Thyroid gland (tissue), 4 donors: ENCODE measurements around the gene TXNDC11. TPM values are rescaled to one million over a fixed set of nuclear protein-coding genes. Genes with fewer than 3 reads are reported as not detected.

Source experiments
- DNase-seq, 2 donors: peaks; one replicate each; pipeline ENCODE4 v3.0.0-alpha.2; 2019
- H3K27ac ChIP-seq, 3 donors: fragments of 200-600 bp; sonication (generic); 1 replicate in 2 of 3; 2 replicates in 1 of 3; pipeline ENCODE4 v1.5.1; 2016 to 2019; ENCODE audit warnings: mild to moderate bottlenecking in 1 of 3, moderate library complexity in 1 of 3
- H3K27me3 ChIP-seq: fragments of 200-600 bp; sonication (generic); one replicate; pipeline ENCODE4 v1.5.1; 2019
- H3K36me3 ChIP-seq, 2 donors: fragments of 200-600 bp; sonication (generic); one replicate each; pipeline ENCODE4 v1.5.1; 2016 to 2019
- H3K4me1 ChIP-seq, 2 donors: fragments of 200-600 bp; sonication (generic); one replicate each; pipeline ENCODE4 v1.5.1; 2017 to 2019
- H3K4me3 ChIP-seq, 3 donors: fragments of 200-600 bp; sonication (generic); replicated peaks in 1 of 3; 1 replicate in 2 of 3; 2 replicates in 1 of 3; pipeline ENCODE4 v1.5.1; 2016; ENCODE audit warnings: mild to moderate bottlenecking in 1 of 3
- H3K9me3 ChIP-seq: fragments of 200-600 bp; sonication (generic); one replicate; pipeline ENCODE4 v1.5.1; 2017
- POLR2A ChIP-seq, 2 donors: fragments of 450-650 bp; IDR thresholded peaks; one replicate each; pipeline ENCODE4 v1.6.1; 2017; ENCODE audit warnings: antibody characterized with exemption in 2 of 2, mild to moderate bottlenecking in 2 of 2, moderate library complexity in 1 of 2
- WGBS, 2 donors: methylation state at CpG; one replicate each; pipeline ENCODE4 v1.1.5; 2017; 5-methylcytosine and 5-hydroxymethylcytosine counted together
- intact Hi-C: fragments of 100-400 bp; cut with DNase I; formaldehyde crosslinking; loops from one replicate; pipeline ENCODE4 v1.15.1; 2023
- total RNA-seq, 4 donors: library from RNA; depleted of rRNA; stranded (reverse); fragments of >200 nt; gene quantifications; one replicate each; pipeline ENCODE4 v1.2.3, GENCODE V29; 2016
- TF ChIP-seq, protein P1 (sequence below), 6 experiments: fragments of 200-600 bp in 3 of 6; fragments of 450-650 bp in 3 of 6; sonication (generic) in 3 of 6; IDR thresholded peaks; one replicate each; pipeline ENCODE4 v1.5.1; 2016 to 2019; ENCODE audit warnings: antibody characterized with exemption in 6 of 6, mild to moderate bottlenecking in 2 of 6, inconsistent platforms in 1 of 6, moderate library complexity in 1 of 6

TXNDC11 gene
- total RNA-seq, 4 donors from 2014 or later: 77.3 to 135 (median 115) TPM

DNA sequence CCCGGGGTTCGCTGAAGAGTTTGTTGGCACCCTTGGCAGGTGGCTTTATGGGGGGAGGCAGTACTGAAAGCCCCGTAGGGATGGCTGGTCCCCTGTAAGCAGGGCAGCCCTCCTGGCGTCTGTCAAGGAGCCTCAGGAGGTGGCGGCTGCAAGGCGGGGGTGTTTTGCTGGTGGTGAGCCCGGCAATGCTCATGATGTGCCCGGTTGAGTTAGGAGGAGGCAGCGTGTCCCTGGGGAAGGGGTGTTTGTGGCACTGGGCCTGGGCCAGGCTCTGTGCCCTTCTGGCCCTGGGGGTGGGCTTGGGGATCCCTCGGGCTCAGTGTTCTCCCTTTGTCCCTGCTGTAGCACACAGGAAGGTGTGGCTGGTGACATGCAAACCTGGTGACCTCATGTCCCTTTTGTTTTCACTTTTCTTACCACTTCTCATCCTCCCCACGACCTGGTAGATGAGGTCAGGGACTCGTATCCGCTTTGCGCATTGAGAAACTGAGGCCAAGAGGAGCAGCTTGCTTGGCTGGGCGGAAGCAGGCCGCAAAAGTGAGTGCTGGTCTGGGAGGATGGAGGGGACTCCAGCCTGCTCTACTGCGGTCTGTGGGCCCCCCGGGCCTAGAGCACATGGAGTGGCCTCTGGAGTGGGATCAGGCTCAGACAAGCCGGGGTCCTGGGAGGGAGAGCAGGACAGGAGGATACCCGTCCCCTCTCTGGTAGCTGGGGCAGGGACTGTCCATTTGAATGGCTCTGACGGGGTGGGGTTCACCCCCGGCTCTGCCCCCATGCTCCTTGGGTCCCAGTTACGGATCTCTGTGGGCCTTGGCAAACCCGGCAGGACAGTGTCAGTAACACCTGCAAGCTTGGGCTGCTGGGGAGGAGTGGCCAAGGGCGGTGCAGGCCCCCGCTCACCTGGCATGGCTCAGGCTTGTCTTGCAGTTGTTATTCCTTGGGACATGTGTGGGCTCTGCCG, 72.2 kb downstream of the TXNDC11 start:
- WGBS, 2 donors: 66 to 70% methylated on average over 13 to 24 of the region's 27 CpGs
- H3K9me3 ChIP-seq: no peaks in the 10 kb centered on the region
- no peaks in the 10 kb centered on the region for H3K27me3 ChIP-seq
- TF ChIP-seq, protein P1, sequence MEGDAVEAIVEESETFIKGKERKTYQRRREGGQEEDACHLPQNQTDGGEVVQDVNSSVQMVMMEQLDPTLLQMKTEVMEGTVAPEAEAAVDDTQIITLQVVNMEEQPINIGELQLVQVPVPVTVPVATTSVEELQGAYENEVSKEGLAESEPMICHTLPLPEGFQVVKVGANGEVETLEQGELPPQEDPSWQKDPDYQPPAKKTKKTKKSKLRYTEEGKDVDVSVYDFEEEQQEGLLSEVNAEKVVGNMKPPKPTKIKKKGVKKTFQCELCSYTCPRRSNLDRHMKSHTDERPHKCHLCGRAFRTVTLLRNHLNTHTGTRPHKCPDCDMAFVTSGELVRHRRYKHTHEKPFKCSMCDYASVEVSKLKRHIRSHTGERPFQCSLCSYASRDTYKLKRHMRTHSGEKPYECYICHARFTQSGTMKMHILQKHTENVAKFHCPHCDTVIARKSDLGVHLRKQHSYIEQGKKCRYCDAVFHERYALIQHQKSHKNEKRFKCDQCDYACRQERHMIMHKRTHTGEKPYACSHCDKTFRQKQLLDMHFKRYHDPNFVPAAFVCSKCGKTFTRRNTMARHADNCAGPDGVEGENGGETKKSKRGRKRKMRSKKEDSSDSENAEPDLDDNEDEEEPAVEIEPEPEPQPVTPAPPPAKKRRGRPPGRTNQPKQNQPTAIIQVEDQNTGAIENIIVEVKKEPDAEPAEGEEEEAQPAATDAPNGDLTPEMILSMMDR (IDR thresholded peaks at IDR 0.05): no peak
- no peak for TF ChIP-seq POLR2A (IDR thresholded peaks at IDR 0.05)
- H3K4me1 ChIP-seq: peaks cover 25 to 38% of the 10 kb centered on the region in 2 donors
- peak overlapping the region in 1 of 3 donors; percentile 92 for H3K4me3 ChIP-seq
- H3K27ac ChIP-seq: peak overlapping the region; percentile 33 to 66 (median 63)
- H3K36me3 ChIP-seq: no peaks in the 10 kb centered on the region
- DNase-seq: peak; percentile 47 to 50
- intact Hi-C loops: no loop called here

DNA sequence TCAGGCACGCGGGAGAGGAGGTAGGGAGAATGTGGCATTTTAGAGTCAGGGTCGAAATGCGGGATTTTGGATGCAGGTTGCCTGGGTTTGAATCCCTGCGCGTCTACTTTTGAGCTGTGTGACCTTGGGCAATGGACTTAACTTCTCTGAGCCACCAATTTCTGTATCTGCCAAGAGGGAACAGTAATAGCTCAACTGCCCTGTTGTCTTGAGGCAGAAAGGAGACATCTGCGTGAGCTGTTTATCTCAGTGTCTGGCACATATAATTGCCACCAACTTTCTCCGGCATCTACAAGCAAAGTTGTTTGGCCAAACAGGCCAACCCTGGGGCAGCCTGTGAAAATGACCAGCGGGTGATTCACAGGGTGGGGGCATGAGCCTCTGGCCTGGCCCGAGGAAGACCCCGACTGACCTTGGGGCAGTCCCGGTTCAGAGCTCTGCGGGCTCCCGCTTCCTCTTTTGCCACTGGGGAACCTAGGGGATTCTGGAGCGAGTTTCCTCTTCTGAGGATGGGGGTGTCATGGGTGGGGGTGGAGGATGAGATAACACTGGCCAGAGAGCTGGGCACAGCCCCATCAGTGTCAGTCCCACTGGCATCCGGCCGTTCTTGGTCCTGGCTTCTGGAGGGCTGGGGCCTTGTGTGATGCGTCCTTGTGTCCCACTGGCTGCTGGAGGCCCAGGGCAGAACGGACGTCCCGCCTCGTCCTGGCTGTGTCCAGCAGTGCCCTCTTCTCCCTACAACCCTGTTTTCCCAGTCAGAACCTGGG, 73.1 kb downstream of the TXNDC11 start:
- TF ChIP-seq, protein P1 (IDR thresholded peaks at IDR 0.05): no peak
- no peak for TF ChIP-seq POLR2A (IDR thresholded peaks at IDR 0.05)
- 30 to 63% methylated on average over 15 to 21 of the region's 22 CpGs for WGBS, 2 donors
- peak overlapping the region in 2 of 3 donors; percentile 50 to 92 for H3K4me3 ChIP-seq
- intact Hi-C loops: no loop called here
- peak overlapping the region; percentile 33 to 66 (median 63) for H3K27ac ChIP-seq
- no peaks in the 10 kb centered on the region for H3K36me3 ChIP-seq
- H3K9me3 ChIP-seq: no peaks in the 10 kb centered on the region
- H3K27me3 ChIP-seq: no peaks in the 10 kb centered on the region
- peak; percentile 39 to 47 for DNase-seq
- peaks cover 25 to 38% of the 10 kb centered on the region in 2 donors for H3K4me1 ChIP-seq

DNA sequence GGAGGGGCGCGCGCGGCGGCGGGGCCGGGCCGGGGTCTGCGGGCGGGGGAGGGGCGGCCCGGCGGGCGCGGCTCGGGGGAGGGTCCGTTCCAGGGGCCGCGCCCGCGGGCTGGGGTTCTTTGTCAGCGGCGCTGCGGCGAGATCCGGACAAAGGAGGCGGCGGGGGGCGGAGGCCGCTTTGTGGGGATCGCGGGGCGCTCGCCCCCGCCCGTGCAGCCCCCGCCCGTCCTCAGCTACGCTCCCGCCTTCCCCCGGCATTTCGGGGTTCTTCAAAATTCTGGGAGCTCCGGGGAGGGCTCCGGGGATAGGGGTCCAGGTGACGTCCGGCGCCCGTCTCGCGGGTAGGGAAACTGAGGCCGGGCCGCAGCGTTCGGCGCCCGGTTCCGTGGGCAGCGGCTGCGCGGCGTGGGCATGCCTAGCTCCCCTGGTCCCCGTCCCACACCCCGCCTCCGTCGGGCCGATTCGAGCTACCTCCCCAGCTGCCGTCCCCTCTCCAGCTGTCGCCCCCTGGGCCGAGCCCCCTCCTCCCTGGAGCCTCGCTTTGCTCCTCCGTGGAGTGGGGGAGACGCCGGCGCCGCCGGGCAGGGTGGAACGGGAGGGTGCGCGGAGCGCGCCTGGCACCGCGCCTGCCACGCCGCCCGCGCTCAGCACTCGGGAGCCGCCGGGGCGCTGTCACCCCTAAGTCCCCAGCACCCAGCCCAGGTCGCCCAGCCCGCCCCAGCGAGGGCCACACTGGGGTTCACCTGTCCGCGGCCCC, 73.9 kb downstream of the TXNDC11 start:
- TF ChIP-seq, protein P1 (IDR thresholded peaks at IDR 0.05): no peak
- TF ChIP-seq POLR2A (IDR thresholded peaks at IDR 0.05): no peak
- H3K9me3 ChIP-seq: no peaks in the 10 kb centered on the region
- no CpG with 5 or more reads among the region's 97 CpGs for WGBS, 2 donors
- peak overlapping the region; percentile 50 to 92 (median 73) for H3K4me3 ChIP-seq
- H3K27ac ChIP-seq: peak overlapping the region; percentile 33 to 66 (median 63)
- no peaks in the 10 kb centered on the region for H3K36me3 ChIP-seq
- intact Hi-C loops: no loop called here
- peaks cover 25 to 38% of the 10 kb centered on the region in 2 donors for H3K4me1 ChIP-seq
- DNase-seq: peak; percentile 27 to 29
- no peaks in the 10 kb centered on the region for H3K27me3 ChIP-seq

DNA sequence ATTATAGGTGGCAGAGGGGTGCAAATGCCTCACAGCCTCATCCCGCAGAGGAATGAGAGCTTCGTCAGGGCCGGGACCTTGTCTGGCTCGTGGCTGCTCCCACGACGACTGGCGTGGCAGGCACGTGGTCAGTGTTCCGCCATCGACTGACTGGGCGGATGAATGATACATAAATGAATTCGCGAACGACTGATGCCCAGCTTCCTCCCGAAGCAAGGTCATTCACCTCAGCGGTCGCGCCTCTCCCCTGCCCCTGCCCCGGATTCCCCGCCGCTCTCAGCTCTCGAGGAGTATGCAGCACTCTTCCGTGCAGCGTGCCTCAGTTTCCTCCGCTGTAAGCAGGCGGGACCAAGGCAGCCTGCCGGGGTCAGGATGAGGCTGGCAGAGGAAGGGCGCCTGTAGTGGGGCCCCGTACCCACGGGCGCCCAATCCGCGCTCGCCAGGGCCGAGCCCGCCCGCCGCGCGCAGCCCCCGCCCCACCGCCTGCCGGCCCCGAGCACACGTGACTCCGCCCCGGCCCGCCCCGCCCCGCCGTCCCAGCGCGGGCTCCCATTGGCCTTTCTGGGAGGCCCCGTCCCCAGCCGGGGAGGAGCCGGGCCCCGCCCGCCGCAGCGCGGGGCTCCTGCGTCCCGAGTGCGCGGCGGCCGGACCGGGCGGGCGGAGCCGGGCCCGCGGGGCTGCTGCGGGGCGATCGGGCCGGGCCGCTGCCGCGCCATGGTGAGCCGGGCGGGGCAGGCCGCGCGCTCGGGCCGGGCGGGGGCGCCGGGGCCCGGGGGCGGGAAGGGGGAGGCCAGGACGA, 74.6 kb downstream of the TXNDC11 start, which contains the start of gene SNN:
TSS of gene SNN (plus strand) at position 632 of the 799 bp plus-strand sequence. CDS start 7,605 bp downstream, outside the sequence.
- H3K4me1 ChIP-seq: peaks cover 18 to 30% of the 10 kb centered on the region in 2 donors
- intact Hi-C loops: no loop called here
- H3K27me3 ChIP-seq: no peaks in the 10 kb centered on the region
- no peaks in the 10 kb centered on the region for H3K9me3 ChIP-seq
- peak within 1 kb of the TSS; percentile 33 to 66 (median 63) for H3K27ac ChIP-seq
- DNase-seq: peak; percentile 88 to 92
- WGBS, 2 donors: 31 to 40% methylated on average over 19 to 21 of the region's 93 CpGs
- TF ChIP-seq, protein P1 (IDR thresholded peaks at IDR 0.05): no peak
- peak in 1 of 2 donors; percentile 69 for TF ChIP-seq POLR2A (IDR thresholded peaks at IDR 0.05)
- H3K36me3 ChIP-seq: no peaks in the 10 kb centered on the region
- H3K4me3 ChIP-seq: peak within 1 kb of the TSS; percentile 50 to 92 (median 73)
